NOMO-1 treated with DMSO at 0.1 percent for 48 hours (cell line): ENCODE results near the gene ROR1.

Experiments used
- DNase-seq: peaks from one replicate; lab custom pipeline; 2025; ENCODE audit not compliant: unreplicated experiment; lab: John Stamatoyannopoulos, UW

Gene ROR1

DNA sequence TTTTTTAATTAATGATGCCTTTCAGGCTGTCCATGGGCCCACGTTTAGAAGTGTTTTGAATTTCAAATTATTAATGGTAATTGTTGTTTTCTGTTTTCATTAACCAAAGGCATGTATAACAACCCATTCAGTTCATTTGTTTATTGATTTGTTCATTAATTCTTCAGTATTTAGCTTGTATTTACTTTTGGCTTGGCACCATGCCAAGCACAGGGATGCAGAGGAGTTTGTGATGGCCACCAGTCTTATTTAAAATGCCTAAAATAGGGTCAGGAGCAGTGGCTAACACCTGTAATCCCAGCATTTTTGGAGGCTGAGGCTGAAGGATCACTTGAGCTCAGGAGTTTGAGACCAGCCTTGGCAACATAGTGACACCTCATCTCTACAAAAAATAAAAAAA is 75.3 kb downstream of the ROR1 start:
- no peak for DNase-seq

GRCh38 chr1:63854091-63854490 is 80.3 kb downstream of the ROR1 start:
- DNase-seq = no peak

DNA sequence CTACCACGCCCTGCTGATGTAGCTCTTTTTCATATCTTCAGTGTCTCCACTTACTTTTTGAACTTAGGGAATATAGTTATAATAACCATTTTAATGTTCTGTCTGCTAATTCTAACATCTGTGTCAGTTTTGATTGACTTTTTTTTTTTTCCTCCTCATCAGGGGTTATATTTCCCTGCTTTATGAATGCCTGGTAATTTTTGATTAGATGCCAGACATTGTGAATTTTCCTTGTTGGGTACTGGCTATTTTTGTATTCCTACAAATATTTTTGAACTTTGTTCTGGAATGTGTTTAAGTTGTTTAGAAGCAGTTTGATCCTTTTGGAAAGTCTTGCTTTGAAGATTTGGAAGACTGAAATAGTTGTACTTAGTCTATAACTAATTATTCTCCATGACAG is 82.1 kb downstream of the ROR1 start:
- no peak for DNase-seq

GRCh38 chr1:63856924-63857323 is 83.1 kb downstream of the ROR1 start:
- DNase-seq = no peak

- no peak for DNase-seq
These were observed 83.7 kb downstream of the ROR1 start for GRCh38 chr1:63857478-63857877.

DNA sequence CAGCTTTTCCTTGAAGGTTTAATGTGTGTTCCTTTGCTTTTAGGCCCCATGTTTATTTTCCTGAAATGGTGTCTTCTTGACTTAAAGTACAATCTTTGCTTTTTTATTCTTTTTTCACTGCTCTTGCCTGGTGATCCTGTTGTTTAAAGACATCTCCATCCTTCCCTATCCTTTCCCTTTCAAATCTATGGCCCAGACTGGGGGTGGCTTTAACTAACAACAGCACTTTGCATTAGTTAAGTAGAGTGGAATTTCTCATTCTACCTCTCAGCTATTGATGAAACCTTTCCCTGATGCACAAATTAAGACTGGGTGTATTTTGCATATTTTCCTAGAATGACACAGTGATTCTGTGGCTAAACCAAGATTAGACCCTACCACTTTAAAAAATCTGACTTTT is 84.3 kb downstream of the ROR1 start:
- no peak for DNase-seq

DNA sequence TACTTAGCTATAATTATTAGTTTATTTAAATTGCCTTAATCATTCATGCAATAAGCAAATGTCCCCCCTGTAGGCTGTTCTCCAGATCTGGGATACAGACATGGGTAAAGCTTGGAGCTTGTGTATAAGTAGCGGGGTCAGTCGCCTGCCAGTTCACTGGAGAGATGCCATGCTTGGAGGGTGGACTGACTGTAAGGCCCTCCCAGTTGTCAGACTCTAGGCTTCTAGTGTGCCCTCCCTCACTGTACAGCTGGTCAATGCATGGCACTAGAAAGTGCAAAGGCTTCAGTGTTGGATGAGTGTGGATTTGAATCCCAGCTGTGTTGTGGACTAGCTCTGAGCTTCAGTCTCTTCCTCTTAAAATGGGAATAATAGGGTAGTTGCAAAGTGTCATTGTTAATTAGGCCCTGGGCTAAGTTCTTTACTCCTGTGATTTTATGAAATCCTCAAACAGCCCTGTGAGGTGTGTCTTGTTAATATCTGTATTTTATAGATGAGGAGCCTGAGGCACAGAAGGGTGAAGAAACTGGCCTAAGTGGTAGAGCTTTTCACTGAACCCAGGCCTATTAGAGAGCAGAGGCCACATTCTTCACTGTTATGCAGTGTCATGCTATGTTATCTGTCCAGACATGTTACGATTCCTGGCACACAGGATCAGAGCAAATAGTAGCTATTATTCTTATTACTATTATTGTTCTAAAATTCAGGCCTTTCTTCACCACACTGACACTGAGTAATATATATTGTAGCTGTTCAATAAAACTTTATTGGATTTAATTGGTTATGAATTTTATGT is 85.9 kb downstream of the ROR1 start:
- DNase-seq = no peak

DNA sequence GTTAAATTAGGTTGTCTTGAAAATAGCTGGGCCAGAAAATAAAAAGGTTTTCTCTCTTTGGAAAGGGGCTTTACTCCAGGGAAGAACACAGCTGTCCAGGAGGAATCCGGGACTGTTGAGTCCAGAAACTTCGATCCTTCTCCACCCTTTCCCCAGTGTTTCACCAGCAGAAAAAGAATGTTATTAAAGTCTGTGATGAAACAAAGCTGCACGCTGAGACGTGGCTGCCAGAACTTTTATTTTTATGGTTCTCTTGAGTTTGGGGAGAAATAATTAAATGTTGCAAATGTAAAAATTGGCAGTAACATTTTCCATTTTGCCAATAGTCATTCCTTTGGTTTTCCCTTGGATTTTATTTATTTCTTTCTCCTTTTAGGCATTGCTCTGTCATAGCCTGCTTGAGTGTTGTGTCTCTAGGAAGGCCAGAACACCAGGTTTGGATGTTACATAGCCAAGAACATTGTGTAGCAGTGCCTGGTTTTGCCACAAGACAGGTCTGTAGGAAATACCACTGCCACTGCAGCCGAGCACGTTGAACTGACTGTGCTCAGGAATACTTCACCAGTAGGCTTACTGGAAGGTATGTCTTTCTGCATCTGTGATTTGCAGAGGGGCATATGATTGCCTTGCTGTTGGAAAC is 87.4 kb downstream of the ROR1 start:
- no peak for DNase-seq

- no peak for DNase-seq
These were observed 89.3 kb downstream of the ROR1 start for GRCh38 chr1:63863145-63863544.

DNA sequence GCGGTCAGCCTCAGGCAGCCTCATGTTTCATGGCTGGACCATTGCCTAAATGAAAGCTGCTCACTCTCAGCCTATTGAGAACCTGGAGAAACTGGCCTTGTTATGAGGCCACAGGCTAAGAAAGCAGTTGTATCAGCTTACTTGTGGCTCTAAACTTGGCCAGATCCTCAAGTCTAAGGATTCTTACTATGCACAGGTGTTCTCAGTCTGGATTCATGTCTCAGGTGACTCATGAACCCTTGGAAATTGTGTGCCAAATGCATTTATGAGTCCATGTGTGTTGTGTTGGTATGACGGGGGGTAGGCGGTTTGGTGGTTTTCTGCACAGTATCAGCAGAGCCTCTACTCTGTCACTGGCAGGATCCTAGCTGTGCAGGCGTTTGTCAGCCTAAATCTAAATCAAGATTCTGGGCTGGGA is 90.4 kb downstream of the ROR1 start:
- DNase-seq = no peak

DNA sequence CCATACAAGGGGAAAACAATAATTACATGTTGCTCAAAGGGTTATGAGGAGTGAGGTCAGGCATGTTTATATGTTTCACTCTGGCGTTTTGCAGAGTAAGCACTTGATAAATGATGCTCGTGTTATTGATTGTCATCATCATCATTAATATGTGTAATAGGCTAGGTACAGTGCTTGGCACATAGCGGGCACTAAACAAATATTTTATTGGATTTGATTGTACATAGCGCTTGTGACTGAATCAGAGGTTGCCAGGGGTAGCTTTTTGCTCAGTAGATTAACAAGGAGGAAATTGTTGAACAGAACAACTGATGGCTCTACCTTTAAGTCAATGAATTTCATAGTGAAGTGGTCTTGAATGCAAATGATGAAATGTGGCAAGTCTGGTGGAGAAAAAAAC is 91.7 kb downstream of the ROR1 start:
- no peak for DNase-seq

GRCh38 chr1:63866084-63866483 is 92.3 kb downstream of the ROR1 start:
- no peak for DNase-seq

GRCh38 chr1:63867429-63868176 is 93.8 kb downstream of the ROR1 start:
- DNase-seq = no peak

GRCh38 chr1:63868268-63868781 is 94.5 kb downstream of the ROR1 start:
- no peak for DNase-seq

GRCh38 chr1:63870152-63870551 is 96.3 kb downstream of the ROR1 start:
- DNase-seq = no peak

DNA sequence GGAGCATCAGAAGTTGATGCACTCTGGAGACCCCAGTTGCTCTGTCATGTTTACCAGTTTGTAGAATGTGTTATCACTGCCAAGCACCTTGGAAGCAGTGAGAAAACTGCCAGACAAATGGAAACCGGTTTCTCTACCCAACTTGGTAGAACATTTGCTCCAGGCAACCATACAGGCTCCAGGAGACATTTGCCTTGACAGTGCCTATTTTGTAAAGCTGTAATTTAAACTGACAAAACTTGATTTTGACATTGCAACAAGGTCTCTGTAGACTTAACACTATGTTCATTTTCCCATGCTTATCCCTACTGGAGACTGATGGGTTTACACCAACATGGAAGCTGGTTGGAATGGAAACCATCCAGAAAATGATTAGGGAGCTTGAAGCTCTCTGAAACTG is 97.6 kb downstream of the ROR1 start:
- no peak for DNase-seq

DNA sequence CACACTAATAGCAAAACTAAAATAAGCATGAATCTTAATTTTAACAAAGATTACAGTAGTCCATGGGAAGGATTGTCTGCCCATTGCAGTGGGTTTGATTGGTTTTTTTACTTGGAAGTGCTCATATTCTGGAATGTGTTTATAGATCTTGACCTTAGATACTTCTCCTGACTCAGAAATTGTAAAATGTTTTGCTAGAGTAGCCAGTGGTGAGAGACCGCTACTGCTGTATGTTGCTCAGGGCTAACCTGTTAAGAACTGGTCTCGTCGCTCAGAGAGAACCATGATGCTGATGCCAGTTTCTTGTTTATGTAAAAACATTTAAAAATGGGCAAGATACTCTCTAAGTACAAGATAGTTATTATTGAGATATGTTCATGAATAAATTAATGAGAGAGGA is 99.9 kb downstream of the ROR1 start:
- no peak for DNase-seq

- no peak for DNase-seq
These were observed 100.6 kb downstream of the ROR1 start for GRCh38 chr1:63874278-63874880.

DNA sequence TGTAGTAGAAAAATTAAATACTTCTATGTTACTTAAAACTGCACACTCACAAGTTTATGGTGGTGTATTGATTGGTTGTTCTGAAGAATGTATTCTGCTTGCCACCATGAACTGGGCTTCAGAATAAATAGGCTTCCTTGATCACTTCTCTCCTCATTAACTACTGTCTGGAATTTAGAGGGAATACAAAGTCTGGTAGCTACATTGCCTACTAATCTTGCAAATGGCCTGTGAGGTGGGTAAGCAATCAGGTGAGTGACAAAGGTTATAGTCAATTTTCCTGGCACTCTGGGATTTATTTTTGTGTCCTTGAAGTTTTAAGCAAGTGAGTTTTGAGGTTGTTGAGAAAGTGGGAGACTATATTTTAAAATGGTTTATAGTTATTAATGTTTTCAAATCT is 101.8 kb downstream of the ROR1 start:
- no peak for DNase-seq

- DNase-seq = no peak
These were observed 103.4 kb downstream of the ROR1 start for GRCh38 chr1:63877021-63877767.

DNA sequence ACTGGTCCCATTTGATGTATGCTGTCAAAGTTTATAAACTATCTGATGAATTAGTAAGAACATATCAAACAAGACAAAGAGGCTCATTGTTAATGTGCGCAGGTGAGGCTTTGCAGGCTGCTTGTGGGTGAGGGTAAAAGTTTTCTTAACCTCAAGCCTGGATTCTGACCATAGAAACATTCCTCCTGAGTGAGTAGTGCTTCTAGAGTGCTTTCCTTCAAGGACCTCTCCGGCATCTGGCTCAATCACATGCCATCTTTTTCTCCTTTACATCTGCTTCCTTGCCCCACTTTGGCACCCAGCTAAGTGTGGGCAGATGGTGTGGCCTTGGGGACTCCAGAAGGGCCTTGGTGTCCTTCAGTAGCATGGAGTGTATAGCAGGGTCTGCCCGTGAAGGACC is 104.0 kb downstream of the ROR1 start:
- no peak for DNase-seq
